ENCODE measurements around the gene ROBO1.

Gene ROBO1

GRCh38 chr3:78738833-78739232, 1029.0 kb downstream of the ROBO1 start:
- H3K79me2 ChIP-seq (ENCODE audit: insufficient read depth, low read length) = no peaks in the 10 kb centered on the region
- no peak for ATAC-seq (ENCODE audit: insufficient read depth, low read depth)
- no peak overlapping the region for H3K9ac ChIP-seq (ENCODE audit: low read depth, low read length)
- no peak overlapping the region for H2AFZ ChIP-seq (ENCODE audit: low read depth, low read length)
- no peak overlapping the region for H3K4me2 ChIP-seq (ENCODE audit: insufficient read depth, low read length)
- H3K36me3 ChIP-seq (ENCODE audit: insufficient read depth, low read length) = no peaks in the 10 kb centered on the region
- no peaks in the 10 kb centered on the region for H3K27me3 ChIP-seq (ENCODE audit: insufficient read depth, low read length, poor library complexity)
- no peak for TF ChIP-seq CTCF (IDR thresholded peaks at IDR 0.05; ENCODE audit: borderline replicate concordance, extremely low read depth, low read length, poor library complexity, severe bottlenecking)
- no peak for TF ChIP-seq EZH2 (IDR thresholded peaks at IDR 0.05; ENCODE audit: borderline replicate concordance, low read depth, low read length, severe bottlenecking)
- no peak overlapping the region for H3K4me3 ChIP-seq (ENCODE audit: low read depth in 1 of 2, low read length in 2 of 2)
- H3K9me3 ChIP-seq (ENCODE audit: insufficient read depth, low read length, severe bottlenecking) = no peaks in the 10 kb centered on the region
- no peaks in the 10 kb centered on the region for H4K20me1 ChIP-seq (ENCODE audit: insufficient read depth, low read length)
- DNase-seq = no peak
- H3K4me1 ChIP-seq (ENCODE audit: insufficient read depth, low read length) = no peaks in the 10 kb centered on the region
- H3K27ac ChIP-seq (ENCODE audit: low read length) = no peak overlapping the region

DNA sequence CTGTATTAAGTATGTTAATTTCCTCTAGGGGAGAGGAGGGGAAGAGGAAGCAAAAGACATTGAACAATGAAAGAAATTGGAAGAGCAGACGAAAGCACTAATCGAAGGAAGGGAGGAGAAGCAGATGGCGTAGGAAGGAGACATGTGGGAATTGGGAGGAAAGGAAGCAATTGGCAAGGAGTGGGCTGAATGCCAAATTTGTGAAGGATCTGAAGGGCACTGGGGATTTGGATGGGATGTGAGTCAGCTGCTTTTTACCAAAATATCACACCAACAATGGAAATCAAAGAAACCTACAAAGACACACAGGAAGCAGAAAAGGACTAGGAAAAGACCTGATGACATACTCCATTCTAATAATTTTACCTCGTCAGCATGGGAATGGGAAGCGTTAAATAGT, 1029.8 kb downstream of the ROBO1 start:
- TF ChIP-seq EZH2 (IDR thresholded peaks at IDR 0.05; ENCODE audit: borderline replicate concordance, low read depth, low read length, severe bottlenecking) (no peak), CTCF (IDR thresholded peaks at IDR 0.05; ENCODE audit: borderline replicate concordance, extremely low read depth, low read length, poor library complexity, severe bottlenecking) (no peak)
- Histone ChIP-seq H3K4me2 (ENCODE audit: insufficient read depth, low read length) (no peak overlapping the region), H3K4me3 (ENCODE audit: low read depth in 1 of 2, low read length in 2 of 2) (no peak overlapping the region), H3K79me2 (ENCODE audit: insufficient read depth, low read length) (no peaks in the 10 kb centered on the region), H4K20me1 (ENCODE audit: insufficient read depth, low read length) (no peaks in the 10 kb centered on the region), H3K36me3 (ENCODE audit: insufficient read depth, low read length) (no peaks in the 10 kb centered on the region), H2AFZ (ENCODE audit: low read depth, low read length) (no peak overlapping the region), H3K27ac (ENCODE audit: low read length) (no peak overlapping the region), H3K9me3 (ENCODE audit: insufficient read depth, low read length, severe bottlenecking) (no peaks in the 10 kb centered on the region), H3K9ac (ENCODE audit: low read depth, low read length) (no peak overlapping the region), H3K27me3 (ENCODE audit: insufficient read depth, low read length, poor library complexity) (no peaks in the 10 kb centered on the region), H3K4me1 (ENCODE audit: insufficient read depth, low read length) (no peaks in the 10 kb centered on the region)
- ATAC-seq (ENCODE audit: insufficient read depth, low read depth) (no peak), DNase-seq (no peak)

DNA sequence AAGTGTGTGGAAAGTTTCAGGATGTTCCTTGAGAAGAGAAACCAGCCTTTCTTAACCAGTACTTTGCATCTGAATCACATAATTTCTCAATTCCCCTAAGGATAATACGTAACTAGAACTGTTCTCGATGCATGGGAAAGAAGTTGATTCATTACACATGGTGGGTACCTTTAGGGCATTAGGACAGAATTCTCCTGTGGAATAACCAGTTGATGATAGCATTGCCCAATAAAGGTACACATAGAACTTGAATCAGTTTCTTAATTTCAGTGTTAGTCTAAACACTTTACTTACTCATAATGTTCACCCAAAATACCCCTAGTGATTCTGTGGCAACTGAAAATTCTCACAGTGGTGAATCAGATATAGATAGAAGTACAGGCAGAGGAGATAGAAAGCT, 1030.9 kb downstream of the ROBO1 start:
- H2AFZ ChIP-seq (ENCODE audit: low read depth, low read length) = no peak overlapping the region
- TF ChIP-seq EZH2 (IDR thresholded peaks at IDR 0.05; ENCODE audit: borderline replicate concordance, low read depth, low read length, severe bottlenecking) (no peak), CTCF (IDR thresholded peaks at IDR 0.05; ENCODE audit: borderline replicate concordance, extremely low read depth, low read length, poor library complexity, severe bottlenecking) (no peak)
- H4K20me1 ChIP-seq (ENCODE audit: insufficient read depth, low read length) = no peaks in the 10 kb centered on the region
- H3K79me2 ChIP-seq (ENCODE audit: insufficient read depth, low read length) = no peaks in the 10 kb centered on the region
- no peak for ATAC-seq (ENCODE audit: insufficient read depth, low read depth)
- H3K4me1 ChIP-seq (ENCODE audit: insufficient read depth, low read length) = no peaks in the 10 kb centered on the region
- no peaks in the 10 kb centered on the region for H3K9me3 ChIP-seq (ENCODE audit: insufficient read depth, low read length, severe bottlenecking)
- no peak overlapping the region for H3K27ac ChIP-seq (ENCODE audit: low read length)
- H3K4me3 ChIP-seq (ENCODE audit: low read depth in 1 of 2, low read length in 2 of 2) = no peak overlapping the region
- no peak overlapping the region for H3K4me2 ChIP-seq (ENCODE audit: insufficient read depth, low read length)
- no peak overlapping the region for H3K9ac ChIP-seq (ENCODE audit: low read depth, low read length)
- H3K36me3 ChIP-seq (ENCODE audit: insufficient read depth, low read length) = no peaks in the 10 kb centered on the region
- no peaks in the 10 kb centered on the region for H3K27me3 ChIP-seq (ENCODE audit: insufficient read depth, low read length, poor library complexity)
- no peak for DNase-seq

DNA sequence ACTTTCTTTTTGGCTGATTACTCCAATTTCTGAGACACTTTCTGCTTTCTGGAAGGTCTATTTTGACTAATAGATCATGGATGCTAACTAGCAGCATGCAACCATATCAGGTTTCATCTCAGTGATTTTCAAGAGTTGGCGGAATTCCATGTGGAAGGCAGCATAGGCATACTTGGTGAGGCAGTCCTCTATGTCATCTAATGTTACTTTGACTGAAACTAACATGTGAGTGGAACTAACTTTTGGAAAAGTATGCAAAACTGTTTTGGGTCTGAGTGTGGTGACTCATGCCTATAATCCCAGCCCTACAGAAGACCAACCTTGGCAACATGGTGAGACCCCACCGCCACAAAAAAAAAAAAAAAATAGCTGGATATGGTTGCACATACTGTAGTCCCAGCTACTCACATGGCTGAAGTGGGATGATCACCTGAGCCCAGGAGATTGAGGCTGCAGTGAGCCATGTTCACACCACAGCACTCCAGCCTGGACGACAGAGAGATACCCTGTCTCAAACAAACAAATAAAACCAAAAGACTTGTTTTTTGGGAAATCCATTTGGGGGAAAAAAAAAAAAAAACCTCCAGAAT, 1033.7 kb downstream of the ROBO1 start:
- H3K9ac ChIP-seq (ENCODE audit: low read depth, low read length) = no peak overlapping the region
- H2AFZ ChIP-seq (ENCODE audit: low read depth, low read length) = no peak overlapping the region
- TF ChIP-seq CTCF (IDR thresholded peaks at IDR 0.05; ENCODE audit: borderline replicate concordance, extremely low read depth, low read length, poor library complexity, severe bottlenecking) (no peak), EZH2 (IDR thresholded peaks at IDR 0.05; ENCODE audit: borderline replicate concordance, low read depth, low read length, severe bottlenecking) (no peak)
- no peaks in the 10 kb centered on the region for H4K20me1 ChIP-seq (ENCODE audit: insufficient read depth, low read length)
- ATAC-seq (ENCODE audit: insufficient read depth, low read depth) = no peak
- H3K79me2 ChIP-seq (ENCODE audit: insufficient read depth, low read length) = no peaks in the 10 kb centered on the region
- H3K4me2 ChIP-seq (ENCODE audit: insufficient read depth, low read length) = no peak overlapping the region
- H3K4me1 ChIP-seq (ENCODE audit: insufficient read depth, low read length) = no peaks in the 10 kb centered on the region
- H3K27me3 ChIP-seq (ENCODE audit: insufficient read depth, low read length, poor library complexity) = no peaks in the 10 kb centered on the region
- H3K9me3 ChIP-seq (ENCODE audit: insufficient read depth, low read length, severe bottlenecking) = no peaks in the 10 kb centered on the region
- no peak overlapping the region for H3K27ac ChIP-seq (ENCODE audit: low read length)
- DNase-seq = no peak
- no peak overlapping the region for H3K4me3 ChIP-seq (ENCODE audit: low read depth in 1 of 2, low read length in 2 of 2)
- H3K36me3 ChIP-seq (ENCODE audit: insufficient read depth, low read length) = no peaks in the 10 kb centered on the region
